ENCODE measurements around the gene IL1RAPL2.
"Not testable (repeated sequence)": the region's sequence is repeated elsewhere in the genome, so short reads cannot be mapped to it uniquely, and the experiment has no call there.

Gene IL1RAPL2

DNA sequence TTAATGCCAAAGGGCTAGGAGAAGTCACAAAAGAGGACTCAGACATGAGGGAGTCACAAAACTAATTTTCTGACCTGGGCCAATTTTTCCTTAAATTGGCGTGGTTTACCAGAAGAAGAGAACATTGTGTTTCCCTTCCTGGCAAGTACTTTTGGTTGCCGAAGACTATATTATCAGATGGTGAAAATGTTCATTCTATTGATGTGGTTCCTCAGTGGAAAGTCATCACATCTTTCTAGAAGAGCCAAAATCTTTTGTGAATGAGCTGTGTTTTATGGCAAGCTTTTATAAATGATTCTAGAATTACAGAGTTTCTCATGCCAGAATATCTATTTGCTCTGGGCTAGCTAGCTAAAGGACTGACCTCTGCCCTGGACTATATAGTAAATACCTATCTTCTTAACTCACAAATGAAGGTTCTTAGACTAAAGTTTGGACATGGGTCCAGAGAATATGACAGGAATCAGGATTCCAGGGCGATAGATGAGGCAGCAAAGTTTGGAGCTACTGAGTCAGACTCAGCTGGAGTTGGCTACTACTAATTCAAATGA, 288.9 kb downstream of the IL1RAPL2 start:
- Histone ChIP-seq H3K27me3 (ENCODE audit: insufficient read depth, low read length) (no peaks in the 10 kb centered on the region), H3K9me3 (ENCODE audit: insufficient read depth, low read depth, low read length) (no peaks in the 10 kb centered on the region), H3K4me1 (ENCODE audit: insufficient read depth, low read length) (peaks cover 14% of the 10 kb centered on the region; the same call in 1 of the 2 replicates), H3K4me3 (ENCODE audit: low read length) (no peak overlapping the region), H3K9ac (ENCODE audit: low read depth, low read length) (no peak overlapping the region), H3K36me3 (ENCODE audit: insufficient read depth, low read length) (no peaks in the 10 kb centered on the region), H3K27ac (ENCODE audit: low read depth, low read length) (no peak overlapping the region)
- 87% methylated on average over 2 of the region's 3 CpGs for WGBS

DNA sequence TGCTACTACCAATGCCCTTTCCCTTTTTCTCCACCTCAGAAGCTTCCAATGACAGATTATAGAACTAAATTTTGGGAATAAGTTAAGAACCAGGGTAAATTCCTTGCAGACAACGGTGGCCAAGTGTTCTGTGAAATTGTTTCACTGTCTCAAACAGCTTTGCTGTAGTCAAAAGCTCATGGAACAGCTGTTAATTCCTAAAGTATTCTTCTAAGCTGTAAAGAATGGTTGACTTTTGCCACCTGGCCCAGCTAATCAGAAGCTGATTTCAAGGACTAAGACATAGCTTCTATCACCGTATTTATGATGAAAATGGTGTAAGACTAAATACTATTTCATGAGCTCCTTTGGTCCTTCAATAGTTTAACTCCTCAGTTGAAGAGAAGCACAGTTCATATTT, 297.5 kb downstream of the IL1RAPL2 start:
- Histone ChIP-seq H3K27ac (ENCODE audit: low read depth, low read length) (no peak overlapping the region), H3K4me3 (ENCODE audit: low read length) (no peak overlapping the region), H3K9me3 (ENCODE audit: insufficient read depth, low read depth, low read length) (no peaks in the 10 kb centered on the region), H3K9ac (ENCODE audit: low read depth, low read length) (no peak overlapping the region), H3K4me1 (ENCODE audit: insufficient read depth, low read length) (no peaks in the 10 kb centered on the region), H3K36me3 (ENCODE audit: insufficient read depth, low read length) (no peaks in the 10 kb centered on the region), H3K27me3 (ENCODE audit: insufficient read depth, low read length) (no peaks in the 10 kb centered on the region)
- 85% methylated on average over 2 of the region's 2 CpGs for WGBS

DNA sequence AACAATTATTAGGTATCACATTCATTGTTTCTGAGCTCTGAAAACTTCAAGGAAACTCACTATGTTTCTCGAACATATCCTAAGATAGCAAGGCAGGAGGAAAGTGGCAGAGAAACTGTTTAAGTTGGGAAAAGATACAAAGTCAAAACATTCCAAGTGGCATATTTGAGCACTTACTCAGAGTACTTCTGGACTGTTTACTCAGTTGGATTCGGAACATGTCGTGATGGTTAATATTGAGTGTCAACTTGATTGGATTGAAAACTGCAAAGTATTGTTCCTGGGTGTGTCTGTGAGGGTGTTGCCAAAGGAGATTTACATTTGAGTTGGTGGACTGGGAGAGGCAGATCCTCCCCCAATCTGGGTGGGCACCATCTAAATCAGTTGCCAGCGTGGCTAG, 298.3 kb downstream of the IL1RAPL2 start:
- H3K27ac ChIP-seq (ENCODE audit: low read depth, low read length): no peak overlapping the region
- H3K4me3 ChIP-seq (ENCODE audit: low read length): no peak overlapping the region
- H3K4me1 ChIP-seq (ENCODE audit: insufficient read depth, low read length): no peaks in the 10 kb centered on the region
- no peak overlapping the region for H3K9ac ChIP-seq (ENCODE audit: low read depth, low read length)
- WGBS: 96% methylated on average over 3 of the region's 4 CpGs
- H3K9me3 ChIP-seq (ENCODE audit: insufficient read depth, low read depth, low read length): no peaks in the 10 kb centered on the region
- no peaks in the 10 kb centered on the region for H3K36me3 ChIP-seq (ENCODE audit: insufficient read depth, low read length)
- no peaks in the 10 kb centered on the region for H3K27me3 ChIP-seq (ENCODE audit: insufficient read depth, low read length)

DNA sequence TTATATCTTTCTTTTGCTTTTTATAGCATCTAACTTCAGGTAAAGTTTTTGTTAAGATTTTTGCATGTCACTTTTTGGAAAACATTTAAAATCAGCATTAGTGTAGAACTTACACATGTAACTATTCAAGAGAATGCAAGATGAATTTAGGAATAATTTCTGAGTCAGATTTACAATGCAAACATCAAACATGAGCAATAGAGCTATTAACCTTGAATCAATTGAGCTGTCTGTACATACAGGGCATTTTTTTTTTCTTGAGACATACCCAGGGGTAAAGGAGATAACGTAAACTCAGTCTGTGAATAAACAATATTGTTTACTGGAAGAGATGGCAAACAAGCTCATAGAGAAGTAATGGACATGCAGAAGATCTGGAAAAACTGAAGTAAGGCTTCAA, 311.5 kb downstream of the IL1RAPL2 start:
- no peak overlapping the region for H3K27ac ChIP-seq (ENCODE audit: low read depth, low read length)
- H3K36me3 ChIP-seq (ENCODE audit: insufficient read depth, low read length): no peaks in the 10 kb centered on the region
- H3K4me1 ChIP-seq (ENCODE audit: insufficient read depth, low read length): no peaks in the 10 kb centered on the region
- H3K27me3 ChIP-seq (ENCODE audit: insufficient read depth, low read length): no peaks in the 10 kb centered on the region
- H3K9me3 ChIP-seq (ENCODE audit: insufficient read depth, low read depth, low read length): no peaks in the 10 kb centered on the region
- H3K9ac ChIP-seq (ENCODE audit: low read depth, low read length): no peak overlapping the region
- H3K4me3 ChIP-seq (ENCODE audit: low read length): no peak overlapping the region
- WGBS: 100% methylated on average over 1 of the region's 1 CpG

DNA sequence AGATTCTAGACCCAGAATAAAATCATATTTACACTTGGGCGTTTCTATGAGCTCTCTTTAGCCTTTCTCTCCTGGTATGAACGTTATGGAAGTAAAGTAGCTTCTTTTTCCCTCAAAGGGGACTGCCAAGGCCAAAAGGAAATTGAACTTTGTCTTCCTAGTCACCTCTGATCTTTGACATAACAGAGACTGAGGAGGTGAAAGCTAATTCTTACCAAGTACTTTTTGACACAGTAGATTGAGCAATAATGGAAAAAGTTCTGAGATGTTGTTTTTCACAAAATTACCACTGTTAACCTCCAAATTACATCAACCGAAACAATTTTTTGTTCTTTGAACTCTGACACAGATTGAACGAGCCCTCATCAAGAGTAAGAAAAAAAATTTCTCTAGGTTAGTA, 336.1 kb downstream of the IL1RAPL2 start:
- Histone ChIP-seq H3K4me3 (ENCODE audit: low read length) (no peak overlapping the region), H3K27ac (ENCODE audit: low read depth, low read length) (no peak overlapping the region), H3K9ac (ENCODE audit: low read depth, low read length) (no peak overlapping the region), H3K4me1 (ENCODE audit: insufficient read depth, low read length) (no peaks in the 10 kb centered on the region), H3K27me3 (ENCODE audit: insufficient read depth, low read length) (no peaks in the 10 kb centered on the region), H3K9me3 (ENCODE audit: insufficient read depth, low read depth, low read length) (no peaks in the 10 kb centered on the region), H3K36me3 (ENCODE audit: insufficient read depth, low read length) (no peaks in the 10 kb centered on the region)
- 100% methylated on average over 2 of the region's 4 CpGs for WGBS

DNA sequence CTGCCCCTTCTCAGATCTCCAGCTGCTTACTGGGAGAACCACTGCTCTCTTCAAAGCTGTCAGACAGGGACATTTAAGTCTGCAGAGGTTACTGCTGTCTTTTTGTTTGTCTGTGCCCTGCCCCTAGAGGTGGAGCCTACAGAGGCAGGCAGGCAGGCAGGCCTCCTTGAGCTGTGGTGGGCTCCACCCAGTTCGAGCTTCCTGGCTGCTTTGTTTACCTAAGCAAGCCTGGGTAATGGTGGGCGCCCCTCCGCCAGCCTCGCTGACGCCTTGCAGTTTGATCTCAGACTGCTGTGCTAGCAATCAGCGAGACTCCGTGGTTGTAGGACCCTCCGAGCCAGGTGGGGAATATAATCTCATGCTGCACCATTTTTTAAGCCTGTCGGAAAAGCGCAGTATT, 343.7 kb downstream of the IL1RAPL2 start:
- not testable (repeated sequence) for H3K27ac ChIP-seq (ENCODE audit: low read depth, low read length); H3K4me1 ChIP-seq (ENCODE audit: insufficient read depth, low read length); H3K36me3 ChIP-seq (ENCODE audit: insufficient read depth, low read length); H3K9me3 ChIP-seq (ENCODE audit: insufficient read depth, low read depth, low read length); H3K27me3 ChIP-seq (ENCODE audit: insufficient read depth, low read length)
- peak overlapping the region; percentile 74 for H3K4me3 ChIP-seq (ENCODE audit: low read length)
- peak overlapping the region; percentile 81 for H3K9ac ChIP-seq (ENCODE audit: low read depth, low read length)
- WGBS: under 1% methylated on average over 10 of the region's 10 CpGs

DNA sequence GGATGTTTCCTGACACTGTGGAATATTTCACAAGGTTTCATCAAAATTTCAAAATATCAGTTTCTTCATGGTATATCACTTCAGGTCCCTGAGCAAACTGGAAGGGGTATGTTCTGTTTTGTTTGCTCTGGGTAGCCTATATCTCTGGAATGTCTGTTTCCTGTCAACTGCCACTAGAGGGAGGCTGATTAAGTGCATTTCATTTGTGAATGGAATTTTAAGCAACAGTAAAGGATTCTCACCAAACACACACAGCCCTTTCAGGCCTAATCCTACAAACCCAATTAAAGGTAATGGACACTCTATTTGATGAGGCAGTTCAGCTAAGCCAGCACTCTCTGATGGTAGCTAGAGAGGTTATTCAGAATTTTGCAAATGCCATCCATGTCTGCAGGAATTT, 347.3 kb downstream of the IL1RAPL2 start:
- H3K4me1 ChIP-seq (ENCODE audit: insufficient read depth, low read length): no peaks in the 10 kb centered on the region
- no peak overlapping the region for H3K9ac ChIP-seq (ENCODE audit: low read depth, low read length)
- no peaks in the 10 kb centered on the region for H3K9me3 ChIP-seq (ENCODE audit: insufficient read depth, low read depth, low read length)
- H3K36me3 ChIP-seq (ENCODE audit: insufficient read depth, low read length): no peaks in the 10 kb centered on the region
- H3K4me3 ChIP-seq (ENCODE audit: low read length): no peak overlapping the region
- H3K27ac ChIP-seq (ENCODE audit: low read depth, low read length): no peak overlapping the region
- no peaks in the 10 kb centered on the region for H3K27me3 ChIP-seq (ENCODE audit: insufficient read depth, low read length)

DNA sequence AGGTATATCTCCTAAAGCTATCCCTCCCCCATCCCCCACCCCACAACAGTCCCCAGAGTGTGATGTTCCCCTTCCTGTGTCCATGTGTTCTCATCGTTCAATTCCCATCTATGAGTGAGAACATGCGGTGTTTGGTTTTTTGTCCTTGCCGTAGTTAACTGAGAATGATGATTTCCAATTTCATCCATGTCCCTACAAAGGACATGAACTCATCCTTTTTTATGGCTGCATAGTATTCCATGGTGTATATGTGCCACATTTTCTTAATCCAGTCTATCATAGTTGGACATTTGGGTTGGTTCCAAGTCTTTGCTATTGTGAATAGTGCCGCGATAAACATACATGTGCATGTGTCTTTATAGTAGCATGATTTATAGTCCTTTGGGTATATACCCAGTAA, 348.7 kb downstream of the IL1RAPL2 start:
- H3K9ac ChIP-seq (ENCODE audit: low read depth, low read length); H3K36me3 ChIP-seq (ENCODE audit: insufficient read depth, low read length); H3K4me1 ChIP-seq (ENCODE audit: insufficient read depth, low read length); H3K27me3 ChIP-seq (ENCODE audit: insufficient read depth, low read length); H3K9me3 ChIP-seq (ENCODE audit: insufficient read depth, low read depth, low read length); H3K27ac ChIP-seq (ENCODE audit: low read depth, low read length); H3K4me3 ChIP-seq (ENCODE audit: low read length): not testable (repeated sequence)
- 100% methylated on average over 2 of the region's 5 CpGs for WGBS

DNA sequence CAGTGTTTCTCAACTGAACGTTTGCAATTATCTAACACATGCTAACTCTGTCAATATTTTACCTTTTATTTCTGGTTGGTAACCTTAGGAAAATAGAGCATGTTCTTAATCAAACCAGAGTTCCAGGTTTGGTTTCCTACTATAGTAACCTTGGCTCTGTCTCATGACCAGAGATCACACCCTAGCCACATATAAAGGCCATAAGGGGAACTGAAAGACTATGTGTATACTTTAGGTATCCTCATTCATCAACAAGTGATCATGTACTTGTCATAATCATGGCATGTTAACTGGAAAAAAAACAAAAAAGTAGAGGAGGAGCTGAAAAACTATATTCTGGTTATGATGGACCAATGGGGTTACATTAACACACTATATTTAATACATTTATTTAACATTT, 352.1 kb downstream of the IL1RAPL2 start:
- H3K9ac ChIP-seq (ENCODE audit: low read depth, low read length): no peak overlapping the region
- H3K27ac ChIP-seq (ENCODE audit: low read depth, low read length): no peak overlapping the region
- 100% methylated on average over 1 of the region's 1 CpG for WGBS
- H3K4me1 ChIP-seq (ENCODE audit: insufficient read depth, low read length): no peaks in the 10 kb centered on the region
- H3K9me3 ChIP-seq (ENCODE audit: insufficient read depth, low read depth, low read length): no peaks in the 10 kb centered on the region
- no peaks in the 10 kb centered on the region for H3K27me3 ChIP-seq (ENCODE audit: insufficient read depth, low read length)
- H3K4me3 ChIP-seq (ENCODE audit: low read length): no peak overlapping the region
- no peaks in the 10 kb centered on the region for H3K36me3 ChIP-seq (ENCODE audit: insufficient read depth, low read length)

DNA sequence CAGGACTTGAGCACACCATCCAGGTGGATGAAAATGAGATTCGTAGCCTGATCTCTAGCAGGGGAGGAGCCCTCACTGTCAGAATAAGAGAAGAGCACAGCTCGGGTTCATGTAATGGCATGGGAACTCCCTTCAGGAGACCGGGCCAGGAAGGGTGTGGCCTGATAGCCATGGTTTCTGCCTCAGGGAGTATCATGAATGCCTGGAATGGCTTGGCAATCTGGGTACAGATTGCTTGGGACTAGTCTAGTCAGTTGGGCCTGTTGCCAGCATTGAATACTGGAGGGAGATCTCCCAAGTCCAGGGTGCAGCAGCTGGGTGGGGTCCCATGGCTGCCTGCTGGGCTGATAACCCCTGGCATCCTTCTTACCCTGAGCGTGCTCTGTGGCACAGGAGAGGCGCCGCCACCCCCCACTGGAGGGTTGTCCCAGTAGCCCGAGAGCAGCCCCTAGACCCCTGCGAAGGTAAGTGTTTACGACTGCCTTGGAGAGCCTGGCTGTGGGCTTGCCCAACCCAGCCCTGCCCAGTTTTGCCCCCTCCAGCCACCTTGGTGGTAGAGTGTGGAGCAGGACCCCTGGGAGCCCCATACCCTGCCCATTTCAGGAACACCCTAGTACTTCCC, 355.7 kb downstream of the IL1RAPL2 start:
- Histone ChIP-seq H3K36me3 (ENCODE audit: insufficient read depth, low read length) (no peaks in the 10 kb centered on the region), H3K27me3 (ENCODE audit: insufficient read depth, low read length) (no peaks in the 10 kb centered on the region), H3K4me3 (ENCODE audit: low read length) (no peak overlapping the region), H3K27ac (ENCODE audit: low read depth, low read length) (no peak overlapping the region), H3K4me1 (ENCODE audit: insufficient read depth, low read length) (no peaks in the 10 kb centered on the region), H3K9ac (ENCODE audit: low read depth, low read length) (no peak overlapping the region), H3K9me3 (ENCODE audit: insufficient read depth, low read depth, low read length) (no peaks in the 10 kb centered on the region)
- 96% methylated on average over 9 of the region's 9 CpGs for WGBS

DNA sequence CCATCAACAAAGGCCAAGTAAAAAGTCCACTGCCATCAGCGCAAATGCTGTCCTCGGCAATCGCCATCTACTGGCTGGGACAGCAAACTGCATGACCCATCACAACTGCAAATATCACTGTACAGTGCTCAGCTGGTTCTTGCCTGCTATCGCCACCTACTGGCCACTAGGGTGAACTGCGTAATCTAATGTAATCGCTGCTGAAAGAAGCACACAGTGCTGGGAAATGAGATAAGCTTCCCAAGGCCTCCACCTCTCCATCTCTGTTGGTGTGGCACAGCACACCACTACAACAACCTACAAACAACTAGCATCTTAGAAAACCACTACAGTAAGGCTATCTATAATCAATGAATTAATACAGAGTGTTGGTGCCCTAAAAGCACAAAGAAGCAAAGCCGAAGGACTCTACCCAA, 356.2 kb downstream of the IL1RAPL2 start:
- Histone ChIP-seq H3K4me3 (ENCODE audit: low read length) (no peak overlapping the region), H3K27ac (ENCODE audit: low read depth, low read length) (no peak overlapping the region), H3K4me1 (ENCODE audit: insufficient read depth, low read length) (no peaks in the 10 kb centered on the region), H3K9me3 (ENCODE audit: insufficient read depth, low read depth, low read length) (no peaks in the 10 kb centered on the region), H3K36me3 (ENCODE audit: insufficient read depth, low read length) (no peaks in the 10 kb centered on the region), H3K9ac (ENCODE audit: low read depth, low read length) (no peak overlapping the region), H3K27me3 (ENCODE audit: insufficient read depth, low read length) (no peaks in the 10 kb centered on the region)
- WGBS: 8% methylated on average over 6 of the region's 7 CpGs

DNA sequence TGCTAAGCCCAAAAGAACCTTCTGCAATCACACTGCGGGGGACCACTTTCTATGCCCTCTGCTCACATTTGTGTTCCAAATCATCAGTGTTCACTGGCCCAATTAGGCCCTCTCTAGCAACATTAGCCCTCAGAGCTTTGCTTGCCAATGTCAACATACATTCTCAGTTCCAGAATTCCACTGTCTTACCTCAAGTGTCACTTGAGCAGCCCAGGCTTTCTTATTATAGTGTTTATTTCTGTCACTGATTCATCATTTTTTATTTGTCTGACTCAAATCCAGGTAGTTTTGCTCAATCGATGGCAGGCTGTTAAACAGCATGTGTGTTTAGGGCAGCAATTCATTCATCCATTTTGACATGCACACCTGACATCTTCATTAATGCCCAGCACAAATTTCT, 363.3 kb downstream of the IL1RAPL2 start:
- H3K27ac ChIP-seq (ENCODE audit: low read depth, low read length): no peak overlapping the region
- no peaks in the 10 kb centered on the region for H3K36me3 ChIP-seq (ENCODE audit: insufficient read depth, low read length)
- H3K27me3 ChIP-seq (ENCODE audit: insufficient read depth, low read length): no peaks in the 10 kb centered on the region
- H3K4me3 ChIP-seq (ENCODE audit: low read length): no peak overlapping the region
- 90% methylated on average over 2 of the region's 2 CpGs for WGBS
- no peak overlapping the region for H3K9ac ChIP-seq (ENCODE audit: low read depth, low read length)
- H3K9me3 ChIP-seq (ENCODE audit: insufficient read depth, low read depth, low read length): no peaks in the 10 kb centered on the region
- H3K4me1 ChIP-seq (ENCODE audit: insufficient read depth, low read length): no peaks in the 10 kb centered on the region

Data from HUES64 (cell line).